ENCODE data around the gene SERPINB1.

- no peak for TF ChIP-seq TARDBP (IDR thresholded peaks at IDR 0.05)
- no peak for TF ChIP-seq ELF4 (IDR thresholded peaks at IDR 0.05)
- no peak for TF ChIP-seq BHLHE40 (IDR thresholded peaks at IDR 0.05; ENCODE audit: borderline replicate concordance)
- no peak for TF ChIP-seq SP1 (IDR thresholded peaks at IDR 0.05)
- no peak for TF ChIP-seq FOXA1 (IDR thresholded peaks at IDR 0.05)
- no peak for TF ChIP-seq ARNT (IDR thresholded peaks at IDR 0.05)
- TF ChIP-seq HDGF (IDR thresholded peaks at IDR 0.05; ENCODE audit: borderline replicate concordance): no peak
- TF ChIP-seq CTBP1 (IDR thresholded peaks at IDR 0.05; ENCODE audit: borderline replicate concordance): no peak
- TF ChIP-seq PKNOX1 (IDR thresholded peaks at IDR 0.05): no peak
- TF ChIP-seq NFRKB (IDR thresholded peaks at IDR 0.05): no peak
- no peak for TF ChIP-seq SUZ12 (IDR thresholded peaks at IDR 0.05)
Observed at GRCh38 chr6:2819115-2819514, 22.5 kb downstream of the SERPINB1 start.
